Measurements from ENCODE around the gene GALR1.
"Not testable (repeated sequence)": the region's sequence is repeated elsewhere in the genome, so short reads cannot be mapped to it uniquely, and the experiment has no call there.

GALR1 gene

GRCh38 chr18:77262643-77263465 lies 13.2 kb downstream of the GALR1 start:
- DNase-seq (ENCODE audit: low read depth) = no peak
- TF ChIP-seq CTCF (IDR thresholded peaks at IDR 0.05; ENCODE audit: low read depth, low read length, missing control alignments) = no peak
- in situ Hi-C loops (cut with HindIII; ENCODE audit: low sequenced_read_pairs) = no loop called here
- H3K4me3 ChIP-seq (ENCODE audit: low read depth, low read length) = no peak overlapping the region

GRCh38 chr18:77263466-77263763 lies 13.8 kb downstream of the GALR1 start:
- no peak for TF ChIP-seq CTCF (IDR thresholded peaks at IDR 0.05; ENCODE audit: low read depth, low read length, missing control alignments)
- DNase-seq (ENCODE audit: low read depth) = no peak
- in situ Hi-C loops (cut with HindIII; ENCODE audit: low sequenced_read_pairs) = no loop called here
- no peak overlapping the region for H3K4me3 ChIP-seq (ENCODE audit: low read depth, low read length)

- no peak overlapping the region for H3K4me3 ChIP-seq (ENCODE audit: low read depth, low read length)
- in situ Hi-C loops (cut with HindIII; ENCODE audit: low sequenced_read_pairs) = no loop called here
- no peak for DNase-seq (ENCODE audit: low read depth)
- TF ChIP-seq CTCF (IDR thresholded peaks at IDR 0.05; ENCODE audit: low read depth, low read length, missing control alignments) = no peak
Observed at GRCh38 chr18:77267969-77268368, 18.3 kb downstream of the GALR1 start.

GRCh38 chr18:77268456-77268855 lies 18.8 kb downstream of the GALR1 start:
- no peak overlapping the region for H3K4me3 ChIP-seq (ENCODE audit: low read depth, low read length)
- in situ Hi-C loops (cut with HindIII; ENCODE audit: low sequenced_read_pairs) = no loop called here
- no peak for DNase-seq (ENCODE audit: low read depth)
- no peak for TF ChIP-seq CTCF (IDR thresholded peaks at IDR 0.05; ENCODE audit: low read depth, low read length, missing control alignments)

- DNase-seq (ENCODE audit: low read depth) = peak; percentile 53
- H3K4me3 ChIP-seq (ENCODE audit: low read depth, low read length) = no peak overlapping the region
- in situ Hi-C loops (cut with HindIII; ENCODE audit: low sequenced_read_pairs) = no loop called here
- TF ChIP-seq CTCF (IDR thresholded peaks at IDR 0.05; ENCODE audit: low read depth, low read length, missing control alignments) = no peak
Observed at GRCh38 chr18:77271576-77272481, 22.2 kb downstream of the GALR1 start.

- H3K4me3 ChIP-seq (ENCODE audit: low read depth, low read length); in situ Hi-C loops (cut with HindIII; ENCODE audit: low sequenced_read_pairs); DNase-seq (ENCODE audit: low read depth): not testable (repeated sequence)
Observed at GRCh38 chr18:77290841-77291240, 41.2 kb downstream of the GALR1 start.

GRCh38 chr18:77298172-77298571 lies 48.5 kb downstream of the GALR1 start:
- no peak for TF ChIP-seq CTCF (IDR thresholded peaks at IDR 0.05; ENCODE audit: low read depth, low read length, missing control alignments)
- no peak overlapping the region for H3K4me3 ChIP-seq (ENCODE audit: low read depth, low read length)
- no peak for DNase-seq (ENCODE audit: low read depth)
- in situ Hi-C loops (cut with HindIII; ENCODE audit: low sequenced_read_pairs) = no loop called here

Data from astrocyte of the cerebellum (primary cell).